Kidney epithelial cell (primary cell): Measurements from ENCODE around the gene PCDHGA1. TPM values are rescaled to one million over a fixed set of nuclear protein-coding genes. Genes with fewer than 3 reads are reported as not detected.

Source experiments
- DNase-seq: peaks from one replicate; pipeline ENCODE4 v3.0.0-alpha.2; 2010; ENCODE audit warnings: low read depth
- H3K27me3 ChIP-seq: 2 replicates; pipeline ENCODE4 v1.6.0; 2011; ENCODE audit warnings: low read length; ENCODE audit not compliant: control insufficient read depth, insufficient read depth
- H3K36me3 ChIP-seq: 2 replicates; pipeline ENCODE4 v1.5.1; 2011; ENCODE audit warnings: low read length; ENCODE audit not compliant: control insufficient read depth, insufficient read depth
- H3K4me3 ChIP-seq: 2 replicates; pipeline ENCODE4 v1.5.1; 2011; ENCODE audit warnings: low read depth, mild to moderate bottlenecking, control low read depth, low read length
- CTCF ChIP-seq: IDR thresholded peaks from 2 replicates; pipeline ENCODE4 v1.5.1; 2011; ENCODE audit warnings: mild to moderate bottlenecking, moderate library complexity, low read length, control low read depth, inconsistent platforms; ENCODE audit not compliant: insufficient read depth, poor library complexity, severe bottlenecking
- total RNA-seq: library from RNA; depleted of rRNA; stranded (reverse); fragments of >200 nt; gene quantifications from 2 replicates; pipeline ENCODE4 v1.2.3, GENCODE V29; 2015

The PCDHGA1 gene
- total RNA-seq, 1 donor from 2014 or later: 0.67 TPM

GRCh38 chr5:141319202-141319601 lies 11.1 kb upstream of the PCDHGA1 start:
- no peak for DNase-seq
- Histone ChIP-seq H3K36me3 (no peaks in the 10 kb centered on the region), H3K4me3 (no peak overlapping the region), H3K27me3 (no peaks in the 10 kb centered on the region)
- no peak for TF ChIP-seq CTCF

GRCh38 chr5:141319699-141320098 lies 10.6 kb upstream of the PCDHGA1 start:
- no peak for DNase-seq
- Histone ChIP-seq H3K36me3 (no peaks in the 10 kb centered on the region), H3K27me3 (no peaks in the 10 kb centered on the region), H3K4me3 (peak overlapping the region; percentile 69)
- no peak for TF ChIP-seq CTCF

- H3K27me3 ChIP-seq: no peaks in the 10 kb centered on the region
- H3K36me3 ChIP-seq: no peaks in the 10 kb centered on the region
- H3K4me3 ChIP-seq: peak within 1 kb of the TSS; percentile 69
- TF ChIP-seq CTCF: peak; percentile 85
- peak; percentile 62 for DNase-seq
Observed at GRCh38 chr5:141320225-141321169, 9.8 kb upstream of the PCDHGA1 start, which contains the start of gene TAF7. Gene TAF7, minus strand, starts transcription at chr5:141320784. Its CDS starts 740 bp downstream, at chr5:141320044.

DNA sequence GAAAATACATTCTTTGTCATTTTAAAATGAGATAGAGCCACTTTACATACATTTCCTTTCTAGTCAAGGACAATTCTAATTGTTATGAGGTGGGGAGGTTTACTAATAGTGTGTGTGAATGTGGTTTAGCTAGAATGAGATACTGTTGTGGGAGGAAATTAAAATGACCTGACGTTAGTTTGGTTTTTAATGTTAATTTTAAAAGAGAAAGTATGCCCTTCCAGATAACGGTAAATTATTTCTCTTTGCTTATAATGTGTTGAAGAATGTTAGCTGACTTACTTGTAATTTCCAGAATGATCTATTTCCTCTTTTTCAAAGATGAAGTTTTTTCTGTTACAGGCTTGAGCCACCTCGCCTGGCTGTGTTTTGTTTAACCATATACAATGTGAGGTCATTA lies 8.1 kb upstream of the PCDHGA1 start:
- H3K27me3 ChIP-seq: no peaks in the 10 kb centered on the region
- DNase-seq: no peak
- no peaks in the 10 kb centered on the region for H3K36me3 ChIP-seq
- TF ChIP-seq CTCF: no peak
- no peak overlapping the region for H3K4me3 ChIP-seq

DNA sequence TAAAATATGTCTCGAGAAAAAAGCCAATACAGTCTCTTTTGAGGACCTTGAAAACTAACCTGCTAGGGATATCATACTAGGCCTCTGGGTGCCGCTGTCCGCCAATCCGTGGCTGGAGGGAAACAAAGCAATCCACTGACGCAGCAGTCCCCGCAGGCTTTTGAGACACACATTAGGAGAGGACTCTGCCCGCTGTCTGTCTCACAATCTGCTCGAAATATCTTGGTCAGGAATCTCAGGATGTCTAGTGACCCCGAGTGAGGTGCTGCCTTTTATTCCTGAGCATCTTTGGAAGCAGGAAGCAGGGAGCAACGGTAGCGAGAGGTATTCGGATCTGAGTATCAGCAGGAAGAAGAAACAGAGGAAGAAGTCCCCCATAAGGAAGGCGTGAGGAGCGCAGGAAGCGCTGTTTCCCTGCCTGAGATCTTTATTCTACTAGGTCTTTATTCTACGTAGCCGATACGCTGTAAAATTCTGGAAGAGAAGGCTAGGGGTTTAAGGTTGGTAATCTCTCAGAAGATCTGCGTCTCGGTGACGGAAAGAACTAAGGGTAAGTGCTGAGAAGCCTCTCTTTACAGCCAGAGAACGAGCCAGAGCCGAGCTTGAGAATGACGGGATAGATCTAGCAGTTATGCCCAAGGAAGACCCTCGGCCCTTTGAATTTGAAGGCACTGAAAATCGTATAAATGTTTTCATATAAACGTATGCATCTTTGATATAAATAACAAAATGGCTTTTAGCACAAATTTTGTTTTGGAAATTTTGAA lies 4.0 kb upstream of the PCDHGA1 start:
- TF ChIP-seq CTCF: peak; percentile 63
- Histone ChIP-seq H3K4me3 (peak overlapping the region; percentile 24), H3K36me3 (no peaks in the 10 kb centered on the region), H3K27me3 (no peaks in the 10 kb centered on the region)
- no peak for DNase-seq
